GM19351 (cell line): ENCODE data around the gene TUSC2.

Experiments used
- ATAC-seq: cut with Tn5 transposase; IDR thresholded peaks from one replicate; pipeline ENCODE4 v1.9.1; 2021; ENCODE audit warnings: mild to moderate bottlenecking, moderate library complexity; ENCODE audit not compliant: unreplicated experiment

Gene TUSC2

DNA sequence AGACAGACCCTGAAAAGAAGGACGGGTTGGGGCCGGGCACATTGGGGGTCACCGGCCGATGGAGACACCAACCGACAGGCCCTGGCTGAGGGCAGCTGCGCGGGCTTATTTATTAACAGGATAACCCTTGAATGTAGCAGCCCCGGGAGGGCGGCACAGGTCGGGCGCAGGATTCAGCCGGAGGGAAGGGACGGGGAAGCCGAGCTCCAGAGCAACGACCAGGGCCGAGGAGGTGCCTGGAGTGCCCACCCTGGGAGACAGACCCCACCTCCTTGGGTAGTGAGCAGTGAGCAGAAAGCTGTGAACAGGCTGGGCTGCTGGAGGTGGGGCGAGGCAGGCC is 51.3 kb downstream of the TUSC2 start:
- ATAC-seq = no peak

DNA sequence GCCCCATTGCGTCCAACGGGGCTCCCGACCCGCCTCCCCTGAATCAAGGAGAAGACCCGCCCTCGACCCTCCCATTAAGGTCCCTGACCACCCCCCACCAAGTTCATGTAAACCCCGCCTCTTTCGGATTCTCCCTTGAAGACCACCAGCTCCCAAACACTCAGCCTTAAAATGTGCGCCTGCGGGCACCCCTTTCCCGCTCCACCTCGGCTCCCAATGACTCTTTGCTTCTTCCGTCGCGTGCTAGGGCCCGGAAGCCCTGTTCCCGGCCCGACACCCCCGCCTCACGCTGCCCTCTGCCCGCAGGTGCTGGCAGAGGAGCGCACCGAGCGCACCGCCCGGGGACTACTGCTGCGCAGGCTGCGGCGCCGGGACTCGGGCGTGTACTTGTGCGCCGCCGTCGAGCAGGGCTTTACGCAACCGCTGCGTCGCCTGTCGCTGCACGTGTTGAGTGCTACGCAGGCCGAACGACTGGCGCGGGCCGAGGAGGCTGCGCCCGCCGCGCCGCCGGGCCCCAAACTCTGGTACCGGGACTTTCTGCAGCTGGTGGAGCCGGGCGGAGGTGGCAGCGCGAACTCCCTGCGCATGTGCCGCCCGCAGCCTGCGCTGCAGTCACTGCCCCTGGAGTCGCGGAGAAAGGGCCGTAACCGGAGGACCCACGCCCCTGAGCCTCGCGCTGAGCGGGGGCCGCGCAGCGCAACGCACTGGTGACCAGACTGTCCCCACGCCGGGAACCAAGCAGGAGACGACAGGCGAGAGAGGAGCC is 51.8 kb downstream of the TUSC2 start:
- ATAC-seq = no peak

DNA sequence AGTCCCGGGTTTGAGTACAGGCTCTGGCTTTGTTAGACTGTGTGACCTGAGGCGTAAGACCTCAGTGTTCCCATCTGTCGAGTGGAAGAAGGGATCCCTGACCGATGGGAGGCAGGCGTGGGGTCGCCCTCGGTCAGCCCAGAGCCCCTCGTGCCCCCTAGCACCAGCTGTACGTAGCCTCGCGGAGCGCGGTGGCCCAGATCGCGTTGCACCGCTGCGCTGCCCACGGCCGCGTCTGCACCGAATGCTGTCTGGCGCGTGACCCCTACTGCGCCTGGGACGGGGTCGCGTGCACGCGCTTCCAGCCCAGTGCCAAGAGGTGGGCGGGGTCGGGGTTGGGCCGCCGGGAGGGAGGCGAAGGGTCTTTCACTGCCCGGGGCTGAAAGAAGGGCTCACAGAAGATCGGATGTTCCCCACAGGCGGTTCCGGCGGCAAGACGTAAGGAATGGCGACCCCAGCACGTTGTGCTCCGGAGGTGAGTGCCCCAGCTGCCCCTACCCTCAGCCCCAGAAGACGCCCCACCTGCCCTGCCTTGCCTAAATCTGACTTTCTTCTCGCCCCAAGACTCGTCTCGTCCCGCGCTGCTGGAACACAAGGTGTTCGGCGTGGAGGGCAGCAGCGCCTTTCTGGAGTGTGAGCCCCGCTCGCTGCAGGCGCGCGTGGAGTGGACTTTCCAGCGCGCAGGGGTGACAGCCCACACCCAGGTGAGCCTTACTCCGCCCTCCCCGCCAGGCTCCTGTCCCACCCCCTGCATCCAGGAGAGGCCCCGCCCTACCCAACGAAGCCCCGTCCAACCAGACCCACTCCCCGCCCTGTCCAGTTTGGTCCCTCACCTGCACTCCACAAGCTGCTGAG is 52.7 kb downstream of the TUSC2 start:
- no peak for ATAC-seq
